Measurements from ENCODE around the gene MRTFB. TPM values are rescaled to one million over a fixed set of nuclear protein-coding genes. Genes with fewer than 3 reads are reported as not detected.
A peak's percentile ranks its signal among the peaks of the same experiment; 100 is the strongest.
"Not testable (repeated sequence)": the region's sequence is repeated elsewhere in the genome, so short reads cannot be mapped to it uniquely, and the experiment has no call there.

MRTFB gene, protein sequence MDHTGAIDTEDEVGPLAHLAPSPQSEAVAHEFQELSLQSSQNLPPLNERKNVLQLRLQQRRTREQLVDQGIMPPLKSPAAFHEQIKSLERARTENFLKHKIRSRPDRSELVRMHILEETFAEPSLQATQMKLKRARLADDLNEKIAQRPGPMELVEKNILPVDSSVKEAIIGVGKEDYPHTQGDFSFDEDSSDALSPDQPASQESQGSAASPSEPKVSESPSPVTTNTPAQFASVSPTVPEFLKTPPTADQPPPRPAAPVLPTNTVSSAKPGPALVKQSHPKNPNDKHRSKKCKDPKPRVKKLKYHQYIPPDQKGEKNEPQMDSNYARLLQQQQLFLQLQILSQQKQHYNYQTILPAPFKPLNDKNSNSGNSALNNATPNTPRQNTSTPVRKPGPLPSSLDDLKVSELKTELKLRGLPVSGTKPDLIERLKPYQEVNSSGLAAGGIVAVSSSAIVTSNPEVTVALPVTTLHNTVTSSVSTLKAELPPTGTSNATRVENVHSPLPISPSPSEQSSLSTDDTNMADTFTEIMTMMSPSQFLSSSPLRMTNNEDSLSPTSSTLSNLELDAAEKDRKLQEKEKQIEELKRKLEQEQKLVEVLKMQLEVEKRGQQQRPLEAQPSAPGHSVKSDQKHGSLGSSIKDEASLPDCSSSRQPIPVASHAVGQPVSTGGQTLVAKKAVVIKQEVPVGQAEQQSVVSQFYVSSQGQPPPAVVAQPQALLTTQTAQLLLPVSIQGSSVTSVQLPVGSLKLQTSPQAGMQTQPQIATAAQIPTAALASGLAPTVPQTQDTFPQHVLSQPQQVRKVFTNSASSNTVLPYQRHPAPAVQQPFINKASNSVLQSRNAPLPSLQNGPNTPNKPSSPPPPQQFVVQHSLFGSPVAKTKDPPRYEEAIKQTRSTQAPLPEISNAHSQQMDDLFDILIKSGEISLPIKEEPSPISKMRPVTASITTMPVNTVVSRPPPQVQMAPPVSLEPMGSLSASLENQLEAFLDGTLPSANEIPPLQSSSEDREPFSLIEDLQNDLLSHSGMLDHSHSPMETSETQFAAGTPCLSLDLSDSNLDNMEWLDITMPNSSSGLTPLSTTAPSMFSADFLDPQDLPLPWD
- 100 to 1,000 TPM in 1 of 2 donors, 10 to 100 TPM in 1; 61.1 to 108 TPM for total RNA-seq
- polyA plus RNA-seq = 1 to 10 TPM; 6.2 to 7.5 TPM
- long read RNA-seq, donor 1, partial matches to known transcripts = 3 of 28 reads
- long read RNA-seq, donor 1, other reads (novel, unspliced or antisense) = 23 of 28 reads
- long read RNA-seq, donor 2, partial matches to known transcripts = 4 of 47 reads
- long read RNA-seq, donor 2, other reads (novel, unspliced or antisense) = 43 of 47 reads

DNA sequence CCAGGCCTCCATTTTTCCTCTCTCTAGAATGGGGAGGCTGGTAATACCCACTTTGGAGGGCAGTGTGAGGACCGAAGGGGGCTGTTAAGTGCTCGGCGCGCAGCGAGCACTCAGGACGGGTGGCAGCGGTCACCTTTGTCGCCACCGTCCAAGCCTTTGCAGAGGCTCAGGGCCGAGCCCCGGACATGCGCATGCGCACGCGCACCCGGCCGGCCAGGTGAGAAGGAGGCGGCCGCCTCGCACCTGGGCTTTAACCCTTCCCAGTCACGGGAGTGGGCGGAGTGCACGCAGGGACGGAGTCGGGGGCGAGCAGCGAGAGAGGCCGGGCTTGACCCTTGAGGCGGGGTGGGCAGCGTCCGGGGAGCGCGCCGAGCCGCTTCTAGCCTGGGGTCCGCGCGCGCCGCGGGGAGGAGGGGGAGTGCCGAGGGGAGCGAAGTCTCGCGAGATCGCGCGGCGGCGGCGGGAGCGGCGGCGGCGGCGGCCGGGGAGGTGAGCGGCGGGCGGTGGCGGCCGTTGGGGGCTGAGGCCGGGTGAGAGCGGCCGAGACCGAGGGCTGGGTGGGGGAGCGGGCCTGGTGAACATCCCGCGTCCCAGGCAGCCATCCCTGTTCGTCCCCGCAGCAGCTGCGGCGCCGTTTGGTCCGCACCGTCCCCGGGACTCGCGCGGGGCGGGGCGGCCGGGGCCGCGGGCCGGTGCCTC lies at the start of gene MRTFB:
Gene MRTFB, plus strand, starts transcription at position 443 of the 699 bp plus-strand sequence. CDS start 69,288 bp downstream, outside the sequence.
- no peaks in the 10 kb centered on the region for H3K4me1 ChIP-seq (ENCODE audit: control insufficient read depth in 1 of 2, insufficient read depth in 2 of 2, low read length in 2 of 2)
- WGBS, 2 donors = 0 to 1% methylated on average over 38 to 86 of the region's 86 CpGs
- H3K4me3 ChIP-seq (ENCODE audit: low read length in 2 of 2) = peak within 1 kb of the TSS; percentile 27 to 89
- no peaks in the 10 kb centered on the region for H3K9me3 ChIP-seq (ENCODE audit: control insufficient read depth, low read length)
- intact Hi-C loops (cut with DNase I) = loop anchor here in 1 of 2 donors (10.0 kb wide), 1 partner anchor 114 kb away; no protein-coding TSS in a partner anchor
- H3K27me3 ChIP-seq (ENCODE audit: control insufficient read depth in 1 of 2, insufficient read depth in 2 of 2, low read length in 1 of 2) = no peaks in the 10 kb centered on the region
- DNase-seq = peak; percentile 84 to 95
- H3K27ac ChIP-seq (ENCODE audit: low read depth in 1 of 2, low read length in 2 of 2) = no peak within 1 kb of the TSS
- H3K36me3 ChIP-seq (ENCODE audit: control insufficient read depth in 1 of 2, insufficient read depth in 2 of 2, low read length in 1 of 2) = no peaks in the 10 kb centered on the region
- ATAC-seq (ENCODE audit: low FRiP score) = peak; percentile 91

DNA sequence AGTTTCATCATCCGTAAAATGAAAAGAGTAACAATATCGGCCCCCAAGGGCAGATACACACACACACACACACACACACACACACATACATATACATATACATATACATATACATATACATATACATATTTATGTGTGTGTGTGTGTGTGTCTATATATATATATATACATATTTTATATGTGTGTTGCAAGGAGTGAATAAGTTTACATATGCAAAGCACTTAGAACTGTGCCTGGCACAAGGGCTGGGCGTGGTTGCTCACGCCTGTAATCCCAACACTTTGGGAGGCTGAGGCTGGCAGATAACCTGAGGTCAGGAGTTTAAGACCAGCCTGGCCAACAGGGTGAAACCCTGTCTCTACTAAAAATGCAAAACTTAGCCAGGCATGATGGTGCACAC lies 47.6 kb upstream of the MRTFB start:
- H3K9me3 ChIP-seq (ENCODE audit: control insufficient read depth, low read length); H3K27me3 ChIP-seq (ENCODE audit: control insufficient read depth in 1 of 2, insufficient read depth in 2 of 2, low read length in 1 of 2); H3K36me3 ChIP-seq (ENCODE audit: control insufficient read depth in 1 of 2, insufficient read depth in 2 of 2, low read length in 1 of 2); H3K27ac ChIP-seq (ENCODE audit: low read depth in 1 of 2, low read length in 2 of 2); H3K4me3 ChIP-seq (ENCODE audit: low read length in 2 of 2); DNase-seq; H3K4me1 ChIP-seq (ENCODE audit: control insufficient read depth in 1 of 2, insufficient read depth in 2 of 2, low read length in 2 of 2); ATAC-seq (ENCODE audit: low FRiP score); intact Hi-C loops (cut with DNase I): not testable (repeated sequence)
- 86 to 95% methylated on average over 4 of the region's 4 CpGs for WGBS, 2 donors

DNA sequence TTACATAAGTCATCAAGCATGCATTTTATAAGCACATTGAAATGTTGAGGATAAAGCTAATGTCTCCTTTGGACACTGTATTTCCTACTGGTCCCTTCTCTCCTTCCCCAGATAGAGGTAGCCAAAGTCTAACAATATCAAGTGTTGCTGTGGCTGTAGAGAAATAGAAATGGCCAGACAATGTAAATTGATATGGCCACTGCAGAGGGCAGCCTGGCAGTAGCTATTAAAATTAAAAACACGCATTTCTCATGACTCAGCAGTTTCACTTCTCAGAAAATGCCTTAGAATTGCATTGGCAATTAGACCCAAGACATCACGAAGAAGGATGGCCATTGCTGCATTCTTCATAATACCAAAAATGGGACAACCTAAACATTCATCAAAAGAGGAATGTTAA lies 46.8 kb upstream of the MRTFB start:
- ATAC-seq (ENCODE audit: low FRiP score) (no peak), DNase-seq (no peak)
- 28 to 35% methylated on average over 2 of the region's 2 CpGs for WGBS, 2 donors
- H3K4me1 ChIP-seq (ENCODE audit: control insufficient read depth in 1 of 2, insufficient read depth in 2 of 2, low read length in 2 of 2) = no peaks in the 10 kb centered on the region
- no peak overlapping the region for H3K27ac ChIP-seq (ENCODE audit: low read depth in 1 of 2, low read length in 2 of 2)
- no peaks in the 10 kb centered on the region for H3K27me3 ChIP-seq (ENCODE audit: control insufficient read depth in 1 of 2, insufficient read depth in 2 of 2, low read length in 1 of 2)
- H3K36me3 ChIP-seq (ENCODE audit: control insufficient read depth in 1 of 2, insufficient read depth in 2 of 2, low read length in 1 of 2) = no peaks in the 10 kb centered on the region
- H3K9me3 ChIP-seq (ENCODE audit: control insufficient read depth, low read length) = no peaks in the 10 kb centered on the region
- H3K4me3 ChIP-seq (ENCODE audit: low read length in 2 of 2) = no peak overlapping the region
- intact Hi-C loops (cut with DNase I) = no loop called here

DNA sequence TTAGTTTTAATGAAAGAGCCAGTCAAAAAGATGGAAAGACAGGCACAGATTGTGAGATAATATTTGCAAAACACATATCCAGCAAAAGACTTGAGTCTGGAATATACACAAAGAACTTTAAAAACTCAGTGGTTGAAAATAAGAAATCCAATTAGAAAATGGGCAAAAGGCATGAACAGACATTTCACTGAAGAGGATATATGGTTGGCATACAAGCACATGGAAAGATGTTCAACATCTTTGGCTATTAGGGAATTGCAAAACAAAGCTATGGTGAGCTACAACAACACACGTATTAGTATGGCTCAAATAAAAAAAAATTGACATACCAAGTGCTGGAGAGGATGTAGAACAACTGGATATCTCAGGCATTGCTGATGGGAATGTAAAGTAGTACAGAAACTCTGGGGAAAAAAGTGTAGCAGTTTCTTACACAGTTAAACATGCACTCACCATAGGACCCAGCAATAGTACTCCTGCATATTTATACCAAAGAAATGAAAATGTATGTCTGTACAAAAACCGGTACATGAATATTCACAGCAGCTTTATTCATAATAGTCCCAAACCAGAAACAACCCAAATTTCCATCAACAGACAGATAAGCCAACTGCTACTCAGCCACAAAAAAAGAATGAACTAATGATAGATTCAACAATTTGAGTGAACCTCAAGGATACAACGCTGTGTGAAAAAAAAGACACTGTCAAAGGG lies 44.4 kb upstream of the MRTFB start:
- Histone ChIP-seq H3K4me1 (ENCODE audit: control insufficient read depth in 1 of 2, insufficient read depth in 2 of 2, low read length in 2 of 2) (no peaks in the 10 kb centered on the region), H3K4me3 (ENCODE audit: low read length in 2 of 2) (no peak overlapping the region), H3K9me3 (ENCODE audit: control insufficient read depth, low read length) (no peaks in the 10 kb centered on the region), H3K27me3 (ENCODE audit: control insufficient read depth in 1 of 2, insufficient read depth in 2 of 2, low read length in 1 of 2) (no peaks in the 10 kb centered on the region), H3K36me3 (ENCODE audit: control insufficient read depth in 1 of 2, insufficient read depth in 2 of 2, low read length in 1 of 2) (no peaks in the 10 kb centered on the region), H3K27ac (ENCODE audit: low read depth in 1 of 2, low read length in 2 of 2) (no peak overlapping the region)
- WGBS, 2 donors = 91 to 96% methylated on average over 3 of the region's 3 CpGs
- ATAC-seq (ENCODE audit: low FRiP score) (no peak), DNase-seq (no peak)
- intact Hi-C loops (cut with DNase I) = no loop called here

DNA sequence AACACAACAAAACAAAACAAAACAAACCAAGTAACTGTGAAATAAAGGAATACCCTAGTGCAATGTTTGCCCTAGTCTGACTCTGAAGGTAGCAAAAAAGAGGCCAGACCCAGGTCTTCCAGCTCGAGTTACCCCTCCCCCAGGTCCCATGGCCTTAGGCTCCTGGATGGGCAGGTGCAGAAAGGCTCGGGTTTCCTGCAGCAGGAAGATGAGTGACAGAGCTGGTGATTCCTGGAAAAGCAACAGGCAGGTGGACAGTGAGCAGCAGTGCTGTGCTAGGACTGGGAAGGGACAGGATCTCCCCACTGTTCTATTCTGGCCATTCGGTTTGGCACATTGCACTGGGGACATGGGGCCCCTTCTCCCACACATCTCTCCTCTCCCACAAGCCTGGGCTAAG lies 42.9 kb upstream of the MRTFB start:
- intact Hi-C loops (cut with DNase I) = no loop called here
- H3K4me1 ChIP-seq (ENCODE audit: control insufficient read depth in 1 of 2, insufficient read depth in 2 of 2, low read length in 2 of 2) = no peaks in the 10 kb centered on the region

DNA sequence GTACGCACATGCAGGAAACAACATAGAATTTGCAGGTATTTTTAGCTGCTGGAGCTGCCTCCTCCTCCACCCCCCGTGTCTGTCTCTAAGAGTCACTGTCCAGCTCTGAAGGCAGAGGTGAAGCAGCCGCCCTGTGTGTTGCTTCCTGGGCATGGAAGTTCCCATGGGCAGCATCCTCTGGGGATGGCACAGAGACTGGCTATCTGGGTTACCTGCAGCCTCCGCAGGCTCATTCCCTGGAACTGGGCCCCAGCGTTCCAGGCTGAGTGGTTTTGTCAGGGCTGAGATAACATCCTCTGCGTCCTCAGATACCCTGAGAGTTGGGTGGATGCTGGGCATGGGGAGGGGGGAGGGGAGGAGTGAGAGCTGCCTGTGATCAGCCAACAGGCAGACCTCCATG lies 41.5 kb upstream of the MRTFB start:
- Histone ChIP-seq H3K4me1 (ENCODE audit: control insufficient read depth in 1 of 2, insufficient read depth in 2 of 2, low read length in 2 of 2) (no peaks in the 10 kb centered on the region), H3K4me3 (ENCODE audit: low read length in 2 of 2) (no peak overlapping the region), H3K27me3 (ENCODE audit: control insufficient read depth in 1 of 2, insufficient read depth in 2 of 2, low read length in 1 of 2) (no peaks in the 10 kb centered on the region), H3K27ac (ENCODE audit: low read depth in 1 of 2, low read length in 2 of 2) (no peak overlapping the region), H3K36me3 (ENCODE audit: control insufficient read depth in 1 of 2, insufficient read depth in 2 of 2, low read length in 1 of 2) (no peaks in the 10 kb centered on the region), H3K9me3 (ENCODE audit: control insufficient read depth, low read length) (no peaks in the 10 kb centered on the region)
- 42 to 49% methylated on average over 6 of the region's 6 CpGs for WGBS, 2 donors
- intact Hi-C loops (cut with DNase I) = no loop called here
- DNase-seq (no peak), ATAC-seq (ENCODE audit: low FRiP score) (no peak)

More for the DNA sequence above, 42.9 kb upstream of the MRTFB start:
- ATAC-seq (ENCODE audit: low FRiP score) (no peak), DNase-seq (no peak)
- 79 to 86% methylated on average over 3 of the region's 3 CpGs for WGBS, 2 donors
- H3K9me3 ChIP-seq (ENCODE audit: control insufficient read depth, low read length) = no peaks in the 10 kb centered on the region
- H3K27ac ChIP-seq (ENCODE audit: low read depth in 1 of 2, low read length in 2 of 2) = no peak overlapping the region
- no peaks in the 10 kb centered on the region for H3K27me3 ChIP-seq (ENCODE audit: control insufficient read depth in 1 of 2, insufficient read depth in 2 of 2, low read length in 1 of 2)
- H3K4me3 ChIP-seq (ENCODE audit: low read length in 2 of 2) = no peak overlapping the region
- H3K36me3 ChIP-seq (ENCODE audit: control insufficient read depth in 1 of 2, insufficient read depth in 2 of 2, low read length in 1 of 2) = no peaks in the 10 kb centered on the region

DNA sequence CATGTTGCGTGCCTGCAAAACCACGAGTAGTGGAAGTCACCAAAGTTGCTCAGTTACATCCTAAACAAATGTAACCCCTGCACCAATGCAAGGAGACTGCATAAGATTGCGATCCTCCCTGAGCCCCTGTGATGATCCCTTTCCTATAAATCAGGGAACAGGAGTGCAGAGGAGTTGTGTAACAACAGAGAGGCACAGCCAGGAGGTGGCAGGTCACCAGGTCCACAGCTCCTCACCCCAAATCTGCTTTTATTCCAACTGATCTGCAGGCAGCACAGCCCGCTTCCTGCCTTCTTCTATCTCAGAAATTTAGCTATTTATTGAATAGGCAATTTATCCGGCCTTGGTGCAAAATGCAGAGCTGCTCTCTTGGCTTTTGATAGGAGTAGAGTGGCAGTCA lies 36.0 kb upstream of the MRTFB start:
- intact Hi-C loops (cut with DNase I) = no loop called here
- 82 to 86% methylated on average over 5 of the region's 5 CpGs for WGBS, 2 donors

More for the DNA sequence above, 36.0 kb upstream of the MRTFB start:
- DNase-seq (no peak), ATAC-seq (ENCODE audit: low FRiP score) (no peak)
- Histone ChIP-seq H3K36me3 (ENCODE audit: control insufficient read depth in 1 of 2, insufficient read depth in 2 of 2, low read length in 1 of 2) (no peaks in the 10 kb centered on the region), H3K27me3 (ENCODE audit: control insufficient read depth in 1 of 2, insufficient read depth in 2 of 2, low read length in 1 of 2) (no peaks in the 10 kb centered on the region), H3K27ac (ENCODE audit: low read depth in 1 of 2, low read length in 2 of 2) (no peak overlapping the region), H3K9me3 (ENCODE audit: control insufficient read depth, low read length) (no peaks in the 10 kb centered on the region), H3K4me1 (ENCODE audit: control insufficient read depth in 1 of 2, insufficient read depth in 2 of 2, low read length in 2 of 2) (no peaks in the 10 kb centered on the region), H3K4me3 (ENCODE audit: low read length in 2 of 2) (no peak overlapping the region)

Data from aorta (tissue), 5 donors.